Myocyte (in vitro differentiated cells): Measurements from ENCODE around the gene ZNF135. TPM values are rescaled to one million over a fixed set of nuclear protein-coding genes. Genes with fewer than 3 reads are reported as not detected.

Source experiments
- DNase-seq: peaks from one replicate; pipeline ENCODE4 v3.0.0-alpha.2; 2012; ENCODE audit warnings: low read depth
- total RNA-seq: library from RNA; depleted of rRNA; stranded (reverse); fragments of >200 nt; gene quantifications from 2 replicates; pipeline ENCODE4 v1.2.3, GENCODE V29; 2014

The ZNF135 gene
- total RNA-seq, 1 donor from 2014 or later, result 0.51 TPM

DNA sequence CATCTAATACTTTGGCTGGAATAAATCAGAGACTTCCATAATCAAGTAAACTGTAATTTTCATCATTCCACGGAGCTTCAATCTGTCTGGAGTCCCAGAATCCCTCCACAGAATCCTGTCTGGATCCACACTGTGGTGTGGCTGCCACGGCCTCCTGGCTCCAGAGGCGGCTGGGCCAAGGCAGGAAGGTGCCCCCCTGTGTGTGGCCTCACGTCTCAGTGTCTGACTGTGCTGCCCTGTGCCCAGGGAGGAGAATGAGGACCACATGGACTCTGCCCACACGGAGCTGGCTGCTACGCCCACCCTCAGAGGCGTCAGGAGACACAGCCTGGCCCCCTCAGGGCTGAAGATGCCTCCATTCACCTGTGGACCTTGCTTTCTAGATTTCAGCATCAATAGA lies 12.2 kb upstream of the ZNF135 start:
- no peak for DNase-seq

DNA sequence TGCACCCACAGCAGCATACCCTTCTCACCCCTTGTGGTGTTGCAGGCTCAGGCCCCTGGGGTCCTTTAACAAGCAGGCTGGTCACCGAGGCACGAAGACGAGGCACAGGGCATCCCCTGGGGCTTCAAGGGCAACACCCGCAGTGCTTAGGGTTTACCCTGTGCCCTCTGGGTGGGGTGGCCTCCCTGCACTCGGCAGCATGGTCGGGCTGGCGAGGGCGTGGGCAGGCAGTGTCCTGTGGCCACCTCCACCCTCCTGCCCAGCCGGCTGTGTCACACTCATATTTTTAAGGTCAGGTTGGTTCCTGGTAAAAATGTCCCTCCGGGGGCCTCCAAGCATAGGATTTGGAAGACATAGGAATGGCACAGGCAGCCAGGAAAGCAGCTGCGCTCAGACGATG lies 11.4 kb upstream of the ZNF135 start:
- no peak for DNase-seq

DNA sequence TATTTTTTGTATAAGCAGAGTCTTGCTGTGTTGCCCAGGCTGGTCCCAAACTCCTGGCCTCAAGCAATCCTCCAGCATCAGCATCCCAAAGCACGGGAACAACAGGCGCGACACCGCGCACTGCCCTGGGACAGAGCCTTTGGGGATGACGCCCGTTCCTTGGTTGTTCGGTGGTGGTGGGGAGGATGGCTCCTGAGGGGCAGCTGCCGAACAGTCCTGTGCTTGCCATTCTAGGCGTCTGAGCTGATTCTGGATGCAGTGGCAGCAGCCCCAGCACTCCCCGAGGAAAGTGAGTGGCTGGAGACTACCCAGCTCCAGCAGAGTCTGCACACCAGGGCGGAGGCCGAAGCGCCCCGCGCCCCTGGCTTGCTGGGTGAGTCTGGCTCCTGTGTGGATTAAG lies 6.8 kb upstream of the ZNF135 start:
- no peak for DNase-seq

DNA sequence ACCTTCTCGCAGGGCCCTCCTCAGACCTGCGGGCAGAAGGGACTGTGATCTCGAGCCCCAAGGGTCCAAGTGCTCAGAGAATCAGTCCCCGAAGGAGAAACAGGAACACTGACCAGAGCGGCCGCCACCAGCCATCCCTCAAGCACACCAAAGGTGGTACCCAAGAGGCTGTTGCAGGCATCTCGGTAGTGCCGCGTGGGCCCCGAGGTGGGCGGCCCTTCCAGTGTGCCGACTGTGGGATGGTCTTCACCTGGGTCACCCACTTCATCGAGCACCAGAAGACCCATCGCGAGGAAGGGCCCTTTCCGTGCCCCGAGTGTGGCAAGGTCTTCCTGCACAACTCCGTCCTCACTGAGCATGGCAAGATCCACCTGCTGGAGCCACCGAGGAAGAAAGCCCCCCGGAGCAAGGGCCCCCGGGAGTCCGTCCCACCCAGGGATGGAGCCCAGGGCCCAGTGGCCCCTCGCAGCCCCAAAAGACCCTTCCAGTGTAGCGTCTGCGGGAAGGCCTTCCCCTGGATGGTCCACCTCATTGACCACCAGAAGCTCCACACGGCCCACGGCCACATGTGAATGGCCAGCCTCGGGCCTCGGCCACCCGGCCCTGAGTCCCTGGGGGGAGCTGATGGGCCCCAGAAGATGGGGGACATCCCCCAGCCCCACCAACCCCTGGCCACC lies 5.5 kb upstream of the ZNF135 start:
- DNase-seq, result no peak

DNA sequence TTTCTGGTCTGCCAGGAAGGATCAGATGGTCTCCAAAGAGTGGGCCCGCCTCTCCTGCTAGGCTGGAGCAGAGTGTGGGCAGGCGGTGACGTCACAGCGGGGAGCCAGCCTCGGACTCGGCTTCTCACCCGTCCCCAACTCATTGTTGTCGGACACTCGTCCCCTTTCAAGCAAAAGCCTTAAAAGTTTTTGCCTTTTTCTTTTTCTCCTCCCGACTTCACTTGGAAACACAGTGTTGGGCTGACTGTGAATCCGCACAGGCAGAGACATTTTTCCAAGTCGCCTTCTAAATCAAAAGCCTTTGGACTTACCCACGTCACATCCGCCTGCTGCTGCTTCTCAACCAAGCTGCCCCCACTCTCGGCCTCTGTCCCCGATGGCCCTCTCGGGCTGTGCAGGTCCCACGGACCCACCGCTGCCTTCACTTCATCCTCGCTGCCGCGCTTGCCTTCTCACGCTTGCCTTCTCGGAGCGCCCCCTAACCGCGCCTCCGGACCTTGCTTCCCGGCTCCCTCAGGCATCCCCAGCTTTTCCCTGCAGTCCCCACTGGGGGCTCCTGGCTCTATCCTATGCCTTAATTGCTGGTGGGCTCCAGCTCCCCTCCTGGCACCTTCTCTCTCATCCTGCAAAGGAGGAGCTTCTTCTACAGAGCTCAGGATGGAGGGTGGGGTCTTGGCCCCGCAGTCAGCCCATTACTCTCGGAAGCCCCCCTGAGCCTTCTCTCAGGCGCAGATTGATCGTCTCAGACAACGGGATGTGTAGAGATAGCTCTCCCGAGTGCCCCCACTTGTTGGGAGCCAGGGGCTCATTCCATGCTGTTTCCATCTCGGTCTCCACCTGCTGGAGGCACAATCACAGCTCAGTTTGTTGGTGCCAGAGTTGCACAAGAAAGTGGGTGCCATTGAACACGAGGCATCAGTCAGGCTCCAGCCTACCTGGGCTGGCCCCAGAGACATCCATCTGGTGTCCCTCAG lies 3.9 kb upstream of the ZNF135 start:
- peak; percentile 6 for DNase-seq

DNA sequence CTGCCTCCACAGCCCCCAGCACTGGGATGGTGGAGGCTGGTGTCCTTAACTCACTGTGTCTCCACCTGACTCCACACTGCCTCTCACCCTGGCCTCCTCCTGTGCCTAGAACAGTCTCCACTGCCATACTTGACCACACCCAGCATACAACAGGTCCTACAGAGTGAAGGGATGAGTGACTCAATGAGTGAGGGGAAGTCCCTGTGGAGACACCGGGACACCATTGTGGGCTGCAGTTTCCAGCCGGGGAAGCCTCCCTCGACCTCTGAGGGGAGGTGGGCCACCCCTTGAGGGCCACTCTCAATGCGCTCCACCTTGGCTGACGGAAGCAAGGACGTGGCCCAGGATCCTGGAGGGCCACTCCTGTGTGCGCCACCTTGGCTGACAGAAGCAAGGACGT lies 2.8 kb upstream of the ZNF135 start:
- DNase-seq, result no peak

DNA sequence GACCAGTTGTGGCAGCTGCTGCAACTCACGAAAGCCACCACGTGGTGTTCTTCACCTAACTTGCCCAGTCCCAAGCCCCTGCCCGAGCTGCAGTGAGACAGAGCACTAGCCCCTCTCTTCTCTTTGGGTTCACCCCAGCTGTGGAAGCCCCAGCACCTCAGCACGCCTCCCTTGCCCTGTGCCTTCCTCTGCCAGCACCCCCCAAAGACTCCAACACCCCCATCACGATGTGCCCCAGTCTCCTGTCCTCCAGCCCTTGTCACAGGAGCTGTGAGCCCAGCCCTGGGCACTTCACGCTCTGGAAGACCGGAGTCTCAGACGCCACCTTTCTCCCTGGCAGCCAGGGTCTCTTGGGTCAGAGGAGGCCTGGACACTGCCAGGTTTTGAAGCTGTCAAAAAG lies 2.2 kb upstream of the ZNF135 start:
- no peak for DNase-seq

DNA sequence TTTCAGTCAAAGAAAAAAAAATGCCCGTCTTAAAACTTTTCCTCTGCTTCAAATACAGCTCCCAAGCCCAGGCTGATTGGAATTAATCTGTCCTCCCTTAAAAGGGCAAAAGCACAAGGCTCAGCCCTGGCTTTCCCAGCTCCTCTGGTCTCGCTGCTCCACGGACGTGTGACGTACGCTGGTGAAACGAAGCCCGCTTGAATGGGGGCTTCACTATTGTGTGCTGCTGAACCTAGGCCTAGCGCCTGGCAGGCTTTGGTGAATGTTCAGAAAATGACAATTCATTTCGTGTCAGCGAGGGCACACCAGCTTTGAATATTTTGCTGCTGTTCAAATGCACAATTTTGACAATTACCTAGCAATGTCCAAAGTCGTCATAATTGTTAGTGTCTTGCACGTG lies 615 bp upstream of the ZNF135 start:
- DNase-seq, result no peak

DNA sequence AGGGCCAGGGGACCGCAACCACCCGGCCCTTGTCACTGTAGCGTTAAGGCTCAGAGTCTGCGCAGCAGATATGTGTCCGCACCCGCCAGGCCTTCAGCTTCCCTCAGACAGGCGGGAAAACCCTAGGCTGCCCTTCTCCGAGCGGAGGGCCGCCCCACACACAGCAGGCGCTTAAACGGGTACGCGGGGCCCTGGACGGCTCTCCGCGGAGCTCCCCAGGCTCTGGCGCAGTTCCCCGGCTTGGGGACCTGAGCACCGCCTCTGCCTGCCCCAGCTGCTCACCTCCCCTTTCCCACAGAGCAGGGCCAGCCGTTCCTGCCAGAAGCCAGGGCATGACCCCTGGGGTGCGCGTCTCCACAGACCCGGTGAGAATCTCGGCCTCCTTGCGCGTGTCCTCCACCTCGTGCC lies 593 bp downstream of the ZNF135 start:
- no peak for DNase-seq

DNA sequence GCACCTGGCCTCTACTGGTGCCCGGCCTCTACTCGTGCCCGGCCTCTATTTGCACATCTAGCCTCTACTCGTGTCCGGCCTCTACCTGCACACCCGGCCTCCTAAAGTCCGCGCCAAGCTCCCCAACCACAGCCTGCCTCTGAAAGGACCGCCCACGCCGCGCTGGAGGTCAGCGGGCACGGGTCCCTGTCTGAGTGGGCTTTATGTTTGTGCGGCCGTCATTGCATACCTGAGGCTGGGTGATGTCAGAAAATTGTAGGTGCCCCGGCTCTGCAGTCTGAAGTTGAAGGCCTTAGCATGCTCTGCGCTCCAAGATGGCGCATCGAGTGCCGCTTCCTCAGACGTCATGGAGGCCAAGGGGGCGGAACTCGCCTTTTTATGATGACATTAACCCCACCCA lies 1.1 kb downstream of the ZNF135 start:
- no peak for DNase-seq

DNA sequence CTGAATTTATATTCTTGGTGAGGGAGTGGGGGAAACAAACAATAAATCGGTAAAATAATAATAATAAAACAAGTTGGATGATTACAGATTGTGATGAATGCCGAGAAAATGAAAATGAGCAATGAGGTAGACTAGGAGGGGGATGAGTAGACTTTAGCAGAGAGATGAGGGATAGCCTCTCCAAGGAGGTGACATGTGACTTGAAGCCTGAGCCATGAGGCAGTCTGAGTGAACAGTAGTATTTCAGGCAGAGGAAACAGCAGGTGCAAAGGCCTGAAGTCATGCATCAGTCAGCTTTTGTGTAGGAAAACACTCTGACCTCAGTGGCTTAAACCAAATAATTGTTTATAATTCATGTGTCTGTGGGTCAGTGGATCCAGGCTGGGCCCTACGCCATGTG lies 4.6 kb downstream of the ZNF135 start:
- DNase-seq, result no peak

DNA sequence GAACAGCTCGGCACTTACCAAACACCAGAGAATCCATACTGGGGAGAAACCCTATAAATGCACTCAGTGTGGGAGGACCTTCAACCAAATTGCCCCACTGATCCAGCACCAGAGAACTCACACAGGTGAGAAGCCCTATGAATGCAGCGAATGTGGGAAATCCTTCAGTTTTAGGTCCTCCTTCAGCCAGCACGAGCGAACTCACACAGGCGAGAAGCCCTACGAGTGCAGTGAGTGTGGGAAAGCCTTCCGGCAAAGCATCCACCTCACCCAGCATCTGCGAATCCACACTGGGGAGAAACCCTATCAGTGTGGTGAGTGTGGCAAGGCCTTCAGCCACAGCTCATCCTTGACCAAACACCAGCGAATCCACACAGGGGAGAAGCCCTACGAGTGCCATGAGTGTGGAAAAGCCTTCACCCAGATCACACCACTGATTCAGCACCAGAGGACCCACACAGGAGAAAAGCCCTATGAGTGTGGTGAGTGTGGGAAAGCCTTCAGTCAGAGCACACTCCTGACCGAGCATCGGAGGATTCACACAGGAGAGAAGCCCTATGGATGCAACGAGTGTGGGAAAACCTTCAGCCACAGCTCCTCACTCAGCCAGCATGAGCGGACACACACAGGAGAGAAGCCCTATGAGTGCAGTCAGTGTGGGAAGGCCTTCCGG lies 8.3 kb downstream of the ZNF135 start:
- no peak for DNase-seq

DNA sequence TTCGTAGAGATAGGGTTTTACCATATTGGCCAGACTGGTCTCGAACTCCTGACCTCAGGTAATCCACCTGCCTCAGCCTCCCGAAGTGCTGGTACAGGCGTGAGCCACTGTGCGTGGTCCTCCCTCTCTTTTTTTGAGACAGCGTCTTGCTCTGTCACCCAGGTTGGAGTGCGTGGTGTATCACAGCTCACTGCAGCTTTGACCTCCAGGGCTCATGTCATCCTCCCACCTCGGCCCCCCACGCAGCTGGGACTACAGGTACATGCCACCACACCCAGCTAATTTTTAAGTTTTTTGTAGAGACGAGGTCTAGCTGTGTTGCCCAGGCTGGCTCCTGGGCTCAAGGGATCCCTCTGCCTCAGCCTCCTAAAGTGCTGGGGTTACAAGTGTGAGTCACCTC lies 20.7 kb downstream of the ZNF135 start:
- no peak for DNase-seq

DNA sequence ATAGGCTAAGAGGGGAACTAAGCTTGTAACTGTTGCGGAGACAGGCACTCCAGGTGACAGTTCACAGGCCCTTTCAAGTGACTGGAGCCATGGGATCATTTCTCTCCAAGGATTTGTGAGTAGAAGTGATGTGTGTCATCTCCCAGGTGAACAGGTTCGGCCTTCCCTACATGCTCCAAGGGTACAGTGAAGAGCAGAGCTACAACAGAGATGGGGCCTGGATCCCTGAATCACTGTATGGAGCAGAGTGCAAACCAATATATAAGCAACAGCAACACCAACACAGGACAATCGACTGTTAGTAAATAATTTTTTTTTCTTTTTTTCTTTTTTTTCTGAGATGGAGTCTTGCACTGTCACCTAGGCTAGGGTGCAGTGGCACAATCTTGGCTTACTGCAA lies 23.9 kb downstream of the ZNF135 start:
- no peak for DNase-seq

DNA sequence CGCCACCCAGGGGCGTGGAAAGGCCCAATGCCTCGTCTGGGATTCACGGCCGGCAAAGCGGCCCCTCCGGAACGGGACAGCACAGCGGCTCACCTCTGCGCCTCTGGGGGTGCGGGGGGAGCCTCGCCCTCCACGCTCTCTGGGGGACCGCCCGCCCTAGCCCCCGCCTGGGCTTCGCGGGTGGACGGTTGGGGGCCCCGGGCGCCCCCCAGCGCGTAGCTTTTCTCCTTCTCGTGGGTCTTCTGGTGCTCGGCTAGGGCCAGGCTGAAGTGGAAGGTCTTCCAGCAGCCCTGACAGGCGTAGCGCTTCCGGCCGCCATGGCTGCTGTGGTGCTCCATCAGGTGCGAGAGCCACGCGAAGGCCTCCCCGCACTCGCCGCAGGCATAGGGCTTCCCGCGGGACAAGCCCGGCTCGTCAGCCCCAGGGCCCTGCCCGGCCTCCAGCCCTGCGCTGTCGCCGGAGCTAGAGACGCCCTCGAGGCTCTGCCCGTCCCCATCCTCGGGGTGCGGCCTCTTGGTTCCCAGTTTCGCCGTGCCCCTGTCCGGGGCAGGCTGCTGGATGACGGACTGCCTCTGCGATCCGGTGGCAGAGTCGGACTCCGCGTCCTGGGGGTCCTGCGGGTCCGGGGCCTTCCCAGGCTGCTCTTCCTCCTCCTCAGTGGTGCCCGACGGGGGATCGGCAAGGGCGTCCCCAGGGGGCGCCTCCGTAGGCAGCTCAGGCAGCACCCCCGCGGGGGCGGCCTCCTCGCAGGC lies 25.7 kb downstream of the ZNF135 start:
- no peak for DNase-seq

DNA sequence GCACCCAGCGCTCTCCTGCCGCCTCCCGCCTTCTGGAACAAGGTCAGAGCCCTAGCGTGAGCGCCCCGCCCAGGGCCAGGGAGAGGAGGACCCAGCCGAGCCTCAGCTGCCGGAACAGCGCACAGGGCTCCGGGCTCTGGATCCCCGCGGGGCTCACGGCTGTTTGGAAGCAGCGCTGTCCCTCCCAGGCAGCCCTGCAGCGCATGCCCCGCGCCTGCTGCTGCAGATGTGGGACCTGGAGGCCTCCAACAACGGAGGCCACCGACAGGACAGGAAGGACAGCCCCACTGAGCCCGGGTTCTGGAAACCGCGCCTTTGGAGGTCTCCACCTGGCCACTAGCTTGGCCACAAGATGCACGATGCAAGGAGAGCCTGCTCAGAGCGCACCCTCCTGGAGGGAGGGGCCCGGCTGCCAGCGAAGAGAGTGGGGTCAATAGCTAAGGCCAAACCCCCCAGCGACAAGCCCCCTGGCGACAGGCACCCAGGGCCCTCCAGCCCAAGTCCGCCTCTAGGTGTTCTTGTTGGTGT lies 26.3 kb downstream of the ZNF135 start:
- DNase-seq, result no peak

DNA sequence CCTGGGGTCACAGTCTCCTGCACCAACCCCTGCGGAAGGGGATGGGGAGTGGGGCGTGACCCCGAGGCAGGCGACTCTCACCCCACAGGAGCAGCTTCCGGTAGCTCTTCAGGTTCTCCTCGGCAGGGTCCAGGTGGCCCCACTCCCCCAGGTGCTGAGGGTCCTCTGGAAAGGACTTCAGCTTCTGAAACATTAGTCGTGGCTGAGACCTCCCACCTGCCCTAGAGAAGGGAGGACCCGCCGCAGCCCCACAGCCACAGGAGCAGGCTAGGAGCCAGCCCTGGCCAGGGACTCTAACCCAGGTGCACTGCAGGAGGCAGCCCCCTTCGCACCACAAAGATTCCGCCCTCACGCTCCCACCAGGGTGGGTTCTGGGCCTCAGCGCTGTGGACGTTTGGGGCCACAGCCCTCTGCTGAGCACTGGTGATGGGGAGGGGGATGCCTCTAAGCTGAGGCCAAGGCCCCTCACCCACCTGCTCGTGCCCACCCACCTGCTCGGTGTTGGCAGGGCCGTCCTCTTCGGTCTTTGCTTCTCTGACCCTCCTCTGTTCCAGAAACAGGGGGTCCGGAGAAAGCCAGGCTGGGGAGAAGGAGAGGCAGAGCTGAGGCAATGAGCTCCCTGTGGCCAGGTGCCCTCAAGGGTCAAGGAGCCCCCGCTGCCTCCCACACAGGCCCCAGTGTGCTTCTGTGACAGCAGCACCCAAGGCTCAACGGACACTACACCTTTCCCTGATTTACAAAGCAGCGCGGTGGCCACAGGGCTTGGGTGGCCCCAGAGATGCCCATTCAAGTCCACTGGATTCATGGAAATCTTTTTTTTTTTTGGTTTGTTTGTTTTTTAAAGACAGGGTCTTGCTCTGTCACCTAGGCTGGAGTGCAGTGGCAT lies 28.0 kb downstream of the ZNF135 start:
- no peak for DNase-seq

DNA sequence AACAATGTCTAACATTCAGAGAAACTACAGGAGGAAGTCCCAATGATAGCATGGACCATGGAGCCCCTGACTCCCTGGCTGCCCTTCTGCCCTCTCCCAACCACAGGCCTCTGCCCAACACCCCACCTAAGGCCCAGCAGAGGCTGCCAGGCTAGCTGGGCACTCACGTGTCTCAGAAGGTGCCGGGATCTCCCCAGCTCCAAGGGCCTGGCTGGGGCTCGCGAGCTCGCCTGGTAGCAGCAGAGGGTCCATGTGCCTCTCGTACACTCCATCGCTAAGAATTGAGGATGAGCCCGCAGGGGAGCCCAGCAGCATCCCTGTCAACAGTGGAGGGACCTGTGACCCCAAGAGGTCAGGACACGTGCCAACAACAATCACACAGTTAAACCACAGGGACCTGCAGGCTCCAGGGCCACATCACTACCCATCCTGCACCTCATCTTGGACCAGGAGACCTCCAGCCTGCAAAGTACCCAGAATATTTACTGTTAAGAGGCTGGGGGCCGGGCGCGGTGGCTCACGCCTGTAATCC lies 29.5 kb downstream of the ZNF135 start:
- no peak for DNase-seq

DNA sequence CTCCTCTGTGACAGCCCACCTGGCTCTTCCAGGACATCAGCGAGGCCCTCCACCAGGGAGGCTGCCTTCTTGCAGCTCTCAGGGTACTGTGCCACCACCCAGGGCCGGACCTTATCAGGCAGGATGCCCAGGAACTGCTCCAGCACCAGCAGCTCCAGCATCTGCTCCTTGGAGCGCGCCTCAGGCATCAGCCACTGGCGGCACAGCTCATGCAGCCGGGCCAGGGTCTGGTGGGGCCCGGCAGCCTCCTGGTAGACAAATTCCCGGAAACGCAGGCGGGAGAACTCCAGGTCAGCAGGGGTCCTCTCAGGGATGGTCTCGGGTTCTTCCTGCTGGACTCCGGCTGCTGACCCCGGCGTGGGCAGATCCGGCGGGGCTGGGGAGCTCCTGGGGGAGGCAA lies 30.8 kb downstream of the ZNF135 start:
- no peak for DNase-seq
